ENCODE results near the gene TICRR. TPM values are rescaled to one million over a fixed set of nuclear protein-coding genes. Genes with fewer than 3 reads are reported as not detected.
A peak's percentile ranks its signal among the peaks of the same experiment; 100 is the strongest.

Gene TICRR
- total RNA-seq, 4 donors from 2014 or later: 0.76 to 1.5 (median 0.99) TPM

GRCh38 chr15:89628806-89629715, 53.8 kb downstream of the TICRR start:
- no peak for TF ChIP-seq POLR2A (IDR thresholded peaks at IDR 0.05)
- no peak for TF ChIP-seq CTCF (IDR thresholded peaks at IDR 0.05)
- TF ChIP-seq POLR2AphosphoS5 (IDR thresholded peaks at IDR 0.05): no peak
- no peak for TF ChIP-seq EP300 (IDR thresholded peaks at IDR 0.05)
- H3K27me3 ChIP-seq: no peaks in the 10 kb centered on the region
- WGBS: 92% methylated on average over 20 of the region's 30 CpGs

DNA sequence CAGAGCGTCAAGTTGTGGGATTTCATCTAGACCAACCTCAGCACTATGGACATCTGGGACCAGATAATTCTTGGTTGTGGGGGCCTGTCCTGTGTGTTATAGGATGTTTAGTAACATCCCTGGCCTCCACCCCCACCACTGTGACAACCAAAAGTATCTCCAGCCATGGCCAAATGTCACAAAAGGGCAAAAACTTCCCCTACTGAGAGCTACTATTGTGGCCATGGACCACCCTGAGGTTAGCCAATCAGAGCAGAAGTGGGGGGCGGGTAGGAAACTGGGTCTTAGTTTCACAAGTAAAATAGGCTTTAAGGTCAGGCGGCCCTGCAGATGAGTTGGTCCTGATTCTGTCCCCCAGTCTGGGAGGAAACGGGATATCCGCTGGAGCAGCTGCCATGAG, 54.6 kb downstream of the TICRR start:
- TF ChIP-seq POLR2A (IDR thresholded peaks at IDR 0.05) (no peak), EP300 (IDR thresholded peaks at IDR 0.05) (no peak), CTCF (IDR thresholded peaks at IDR 0.05) (no peak), POLR2AphosphoS5 (IDR thresholded peaks at IDR 0.05) (no peak)
- DNase-seq (ENCODE audit: low spot score in 2 of 2): peak in 1 of 2 donors; percentile 45
- Histone ChIP-seq H3K4me1 (no peaks in the 10 kb centered on the region), H3K27me3 (no peaks in the 10 kb centered on the region), H3K9me3 (no peaks in the 10 kb centered on the region), H3K36me3 (peaks cover 61% of the 10 kb centered on the region), H3K27ac (no peak overlapping the region), H3K4me3 (no peak overlapping the region)
- 94% methylated on average over 5 of the region's 5 CpGs for whole genome bisulfite sequencing

More at GRCh38 chr15:89628806-89629715, 53.8 kb downstream of the TICRR start:
- peaks cover 61% of the 10 kb centered on the region for H3K36me3 ChIP-seq
- no peaks in the 10 kb centered on the region for H3K9me3 ChIP-seq
- no peaks in the 10 kb centered on the region for H3K4me1 ChIP-seq
- peak in 1 of 2 donors; percentile 59 for DNase-seq (ENCODE audit: low spot score in 2 of 2)
- no peak overlapping the region for H3K4me3 ChIP-seq
- no peak overlapping the region for H3K27ac ChIP-seq

- Histone ChIP-seq H3K27ac (no peak overlapping the region), H3K4me3 (no peak overlapping the region), H3K36me3 (peaks cover 61% of the 10 kb centered on the region), H3K4me1 (no peaks in the 10 kb centered on the region), H3K9me3 (no peaks in the 10 kb centered on the region), H3K27me3 (no peaks in the 10 kb centered on the region)
- DNase-seq (ENCODE audit: low spot score in 2 of 2): peak in 1 of 2 donors; percentile 60
- no peak for TF ChIP-seq POLR2A (IDR thresholded peaks at IDR 0.05)
- TF ChIP-seq EP300 (IDR thresholded peaks at IDR 0.05): no peak
- no peak for TF ChIP-seq POLR2AphosphoS5 (IDR thresholded peaks at IDR 0.05)
- TF ChIP-seq CTCF (IDR thresholded peaks at IDR 0.05): no peak
- 100% methylated on average over 1 of the region's 14 CpGs for WGBS
These were observed 55.0 kb downstream of the TICRR start for GRCh38 chr15:89630260-89630659.

DNA sequence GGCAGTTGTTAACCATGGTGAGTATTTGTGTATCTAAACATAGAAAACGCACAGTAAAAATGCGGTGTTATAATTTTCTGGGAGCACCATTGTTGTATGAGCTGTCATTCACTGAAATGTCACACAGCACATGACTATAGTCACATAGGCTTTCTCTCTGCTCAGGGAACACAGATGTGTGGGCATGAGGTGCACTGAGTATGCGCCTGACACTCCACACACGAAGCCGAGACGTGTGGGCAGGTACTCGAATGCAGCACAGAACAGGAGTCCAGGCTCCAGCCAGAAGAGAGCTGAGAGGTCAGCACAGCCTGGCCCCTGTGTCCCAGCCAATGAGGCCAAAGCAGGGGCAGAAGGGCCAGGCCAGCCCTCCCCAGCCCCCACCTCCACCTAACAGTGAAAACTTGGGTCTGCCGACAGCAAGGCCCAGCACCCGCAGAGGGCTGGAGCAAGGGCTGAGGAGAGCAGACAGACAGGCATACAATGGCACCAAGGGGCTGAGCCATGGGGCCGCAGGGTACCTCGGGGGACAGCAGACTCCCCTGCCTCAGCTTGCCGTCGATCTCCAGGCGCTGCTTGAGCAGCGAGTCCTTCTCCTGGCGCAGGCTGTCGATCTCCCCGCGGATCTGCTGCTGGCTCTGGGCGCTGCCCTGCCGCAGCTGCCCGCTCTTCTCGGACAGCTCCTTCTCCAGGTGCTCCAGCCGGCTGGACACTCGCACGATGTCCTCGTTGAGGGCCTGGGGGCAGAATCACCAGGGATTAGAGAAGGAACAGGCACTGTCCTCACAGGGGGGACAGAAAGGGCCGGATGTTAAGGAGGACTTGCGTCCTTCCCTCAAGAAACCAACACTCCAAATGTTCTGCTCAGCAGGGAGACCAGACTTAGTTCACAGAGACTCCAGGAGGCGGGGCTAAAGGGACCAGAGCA, 56.0 kb downstream of the TICRR start:
- peak in 1 of 2 donors; percentile 69 for DNase-seq (ENCODE audit: low spot score in 2 of 2)
- Histone ChIP-seq H3K27me3 (no peaks in the 10 kb centered on the region), H3K36me3 (peaks cover 60% of the 10 kb centered on the region), H3K4me1 (no peaks in the 10 kb centered on the region), H3K4me3 (no peak overlapping the region), H3K9me3 (no peaks in the 10 kb centered on the region), H3K27ac (no peak overlapping the region)
- WGBS: 98% methylated on average over 26 of the region's 30 CpGs
- TF ChIP-seq POLR2AphosphoS5 (IDR thresholded peaks at IDR 0.05) (no peak), EP300 (IDR thresholded peaks at IDR 0.05) (no peak), POLR2A (IDR thresholded peaks at IDR 0.05) (no peak), CTCF (IDR thresholded peaks at IDR 0.05) (no peak)

Data from suprapubic skin (tissue), 4 donors.